ENCODE results near the gene HSH2D. TPM values are rescaled to one million over a fixed set of nuclear protein-coding genes. Genes with fewer than 3 reads are reported as not detected.

HSH2D gene
- total and polyA plus RNA-seq, 8 donors = 2.2 to 13.2 (median 4.5) TPM

GRCh38 chr19:16106121-16106520 lies 37.4 kb upstream of the HSH2D start:
- TF ChIP-seq CTCF (IDR thresholded peaks at IDR 0.05) = no peak
- no peaks in the 10 kb centered on the region for H3K27me3 ChIP-seq
- H3K4me1 ChIP-seq = peaks cover 0 to 4% (median 0%) of the 10 kb centered on the region in 3 donors
- H3K4me3 ChIP-seq = no peak overlapping the region
- H3K27ac ChIP-seq = no peak overlapping the region
- ATAC-seq = no peak
- intact Hi-C loops (cut with DNase I) = no loop called here
- DNase-seq = no peak
- WGBS, 2 donors = 31 to 37% methylated on average over 3 of the region's 3 CpGs
- no peak for FAIRE-seq
- H3K9me3 ChIP-seq = no peaks in the 10 kb centered on the region
- H3K36me3 ChIP-seq = peaks cover 0 to 23% (median 4%) of the 10 kb centered on the region in 3 donors

- peak within 1 kb of the TSS; percentile 79 to 89 (median 84) for H3K27ac ChIP-seq
- DNase-seq = peak; percentile 99 to 100 (median 100)
- FAIRE-seq = peak; percentile 34
- H3K27me3 ChIP-seq = no peaks in the 10 kb centered on the region
- peak within 1 kb of the TSS; percentile 76 to 91 (median 84) for H3K4me3 ChIP-seq
- H3K36me3 ChIP-seq = no peaks in the 10 kb centered on the region
- peak; percentile 97 to 99 (median 98) for TF ChIP-seq CTCF (IDR thresholded peaks at IDR 0.05)
- peaks cover 9 to 20% (median 11%) of the 10 kb centered on the region in 3 donors for H3K4me1 ChIP-seq
- 1% methylated on average over 75 to 81 of the region's 81 CpGs for WGBS, 2 donors
- no peaks in the 10 kb centered on the region for H3K9me3 ChIP-seq
- ATAC-seq = peak; percentile 93 to 97 (median 95)
- intact Hi-C loops (cut with DNase I) = no loop called here
Observed at GRCh38 chr19:16111160-16111908, 32.2 kb upstream of the HSH2D start, which contains the start of gene RAB8A. Gene RAB8A (plus strand): TSS chr19:16111889. CDS start chr19:16111902, 13 bp downstream.

GRCh38 chr19:16111909-16112752 lies 31.4 kb upstream of the HSH2D start:
- WGBS, 2 donors = 2% methylated on average over 37 of the region's 37 CpGs
- peak in 2 of 6 donors; percentile 19 to 23 for DNase-seq
- no peaks in the 10 kb centered on the region for H3K27me3 ChIP-seq
- no peak for FAIRE-seq
- peak overlapping the region; percentile 79 to 89 (median 84) for H3K27ac ChIP-seq
- H3K36me3 ChIP-seq = no peaks in the 10 kb centered on the region
- intact Hi-C loops (cut with DNase I) = no loop called here
- H3K9me3 ChIP-seq = no peaks in the 10 kb centered on the region
- peak overlapping the region; percentile 76 to 91 (median 84) for H3K4me3 ChIP-seq
- ATAC-seq = peak in 2 of 4 donors; percentile 0 to 1
- no peak for TF ChIP-seq CTCF (IDR thresholded peaks at IDR 0.05)
- peaks cover 9 to 20% (median 11%) of the 10 kb centered on the region in 3 donors for H3K4me1 ChIP-seq

- no peak overlapping the region for H3K27ac ChIP-seq
- peaks cover 9 to 20% (median 11%) of the 10 kb centered on the region in 3 donors for H3K4me1 ChIP-seq
- TF ChIP-seq CTCF (IDR thresholded peaks at IDR 0.05) = no peak
- DNase-seq (peak in 1 of 6 donors; percentile 12), ATAC-seq (no peak), FAIRE-seq (no peak)
- H3K36me3 ChIP-seq = no peaks in the 10 kb centered on the region
- intact Hi-C loops (cut with DNase I) = no loop called here
- 9 to 21% methylated on average over 2 of the region's 2 CpGs for WGBS, 2 donors
- H3K4me3 ChIP-seq = peak overlapping the region in 3 of 4 donors; percentile 76 to 91 (median 85)
- no peaks in the 10 kb centered on the region for H3K27me3 ChIP-seq
- no peaks in the 10 kb centered on the region for H3K9me3 ChIP-seq
Observed at GRCh38 chr19:16112778-16113177, 30.7 kb upstream of the HSH2D start.

All from pancreas (tissue), 10 donors.